SU-DHL-6 (cell line): ENCODE measurements around the gene EPHB3.

Experiments used
- H2AFZ ChIP-seq: fragments of 200-600 bp; sonication (generic); 2 replicates; pipeline ENCODE4 v1.6.1; 2014; ENCODE audit warnings: low read depth, mild to moderate bottlenecking, moderate library complexity, mixed read lengths, antibody characterized with exemption, low read length; ENCODE audit not compliant: severe bottlenecking
- H3F3A ChIP-seq: fragments of 200-600 bp; shearing (Covaris generic); 2 replicates; pipeline ENCODE4 v1.6.0; 2016; ENCODE audit warnings: antibody characterized with exemption, mild to moderate bottlenecking; ENCODE audit not compliant: insufficient read depth
- H3K27ac ChIP-seq: fragments of 200-600 bp; sonication (generic); 2 replicates; pipeline ENCODE4 v1.5.1; 2016; ENCODE audit warnings: low read depth, mild to moderate bottlenecking, low read length, moderate library complexity, mixed read lengths
- H3K27me3 ChIP-seq: fragments of 200-600 bp; sonication (generic), shearing (Covaris generic); 2 replicates; pipeline ENCODE4 v1.6.0; 2014; ENCODE audit warnings: mild to moderate bottlenecking, low read length
- H3K36me3 ChIP-seq: fragments of 200-600 bp; sonication (generic); 2 replicates; pipeline ENCODE4 v1.6.1; 2014; ENCODE audit warnings: mild to moderate bottlenecking, low read length, mixed read lengths
- H3K4me2 ChIP-seq: fragments of 300-600, 200-600 bp; shearing (Covaris generic), sonication (generic); 2 replicates; pipeline ENCODE4 v1.6.0; 2014; ENCODE audit warnings: low read length, low read depth, mild to moderate bottlenecking; ENCODE audit not compliant: poor library complexity, severe bottlenecking
- H3K4me3 ChIP-seq: fragments of 200-600 bp; sonication (generic); 2 replicates; pipeline ENCODE4 v1.5.1; 2014; ENCODE audit warnings: antibody characterized with exemption, low read length, mild to moderate bottlenecking, mixed read lengths; ENCODE audit not compliant: insufficient read depth, poor library complexity, severe bottlenecking
- H3K79me2 ChIP-seq: fragments of 200-600 bp; sonication (generic); 2 replicates; pipeline ENCODE4 v1.6.1; 2014; ENCODE audit warnings: mild to moderate bottlenecking, low read length, moderate library complexity; ENCODE audit not compliant: insufficient read depth
- H3K9ac ChIP-seq: fragments of 200-600 bp; sonication (generic); 2 replicates; pipeline ENCODE4 v1.7.0; 2014; ENCODE audit warnings: mild to moderate bottlenecking, low read length
- H3K9me2 ChIP-seq: fragments of 200-600 bp; sonication (generic); replicated peaks from 2 replicates; pipeline ENCODE4 v1.6.1; 2014; ENCODE audit warnings: low read length; ENCODE audit not compliant: insufficient read depth
- H3K9me3 ChIP-seq: fragments of 200-600 bp; sonication (generic); 2 replicates; pipeline ENCODE4 v1.6.1; 2014; ENCODE audit warnings: low read length, mixed read lengths; ENCODE audit not compliant: insufficient read depth
- H4K20me1 ChIP-seq: fragments of 200-600 bp; sonication (generic); 2 replicates; pipeline ENCODE4 v1.6.1; 2014; ENCODE audit warnings: low read depth, mild to moderate bottlenecking, antibody characterized with exemption, low read length, moderate library complexity, mixed read lengths
- EZH2phosphoT487 ChIP-seq: fragments of 200-600 bp; sonication (generic), shearing (Covaris generic); conservative IDR thresholded peaks from 2 replicates; pipeline ENCODE4 v1.6.1; 2018; ENCODE audit warnings: mild to moderate bottlenecking, antibody characterized with exemption, low read length, moderate library complexity, mixed read lengths
- TF ChIP-seq, protein P1 (sequence below): fragments of 200-600 bp; sonication (generic); IDR thresholded peaks from one replicate; pipeline ENCODE4 v1.5.1; 2017; ENCODE audit warnings: antibody characterized with exemption, mild to moderate bottlenecking, low read length, moderate library complexity; ENCODE audit not compliant: insufficient read depth, poor library complexity, severe bottlenecking

The EPHB3 gene

GRCh38 chr3:184562878-184563560 is 1.4 kb downstream of the EPHB3 start:
- Histone ChIP-seq H3K27ac (no peak overlapping the region), H4K20me1 (no peaks in the 10 kb centered on the region), H3K4me3 (no peak overlapping the region), H3K79me2 (no peaks in the 10 kb centered on the region), H3F3A (no peaks in the 10 kb centered on the region), H3K9me3 (no peaks in the 10 kb centered on the region), H2AFZ (no peak overlapping the region), H3K36me3 (no peaks in the 10 kb centered on the region), H3K9ac (no peak overlapping the region), H3K4me2 (no peak overlapping the region), H3K27me3 (no peaks in the 10 kb centered on the region), H3K9me2 (no peaks in the 10 kb centered on the region)
- no peak for TF ChIP-seq EZH2phosphoT487
- TF ChIP-seq, protein P1, sequence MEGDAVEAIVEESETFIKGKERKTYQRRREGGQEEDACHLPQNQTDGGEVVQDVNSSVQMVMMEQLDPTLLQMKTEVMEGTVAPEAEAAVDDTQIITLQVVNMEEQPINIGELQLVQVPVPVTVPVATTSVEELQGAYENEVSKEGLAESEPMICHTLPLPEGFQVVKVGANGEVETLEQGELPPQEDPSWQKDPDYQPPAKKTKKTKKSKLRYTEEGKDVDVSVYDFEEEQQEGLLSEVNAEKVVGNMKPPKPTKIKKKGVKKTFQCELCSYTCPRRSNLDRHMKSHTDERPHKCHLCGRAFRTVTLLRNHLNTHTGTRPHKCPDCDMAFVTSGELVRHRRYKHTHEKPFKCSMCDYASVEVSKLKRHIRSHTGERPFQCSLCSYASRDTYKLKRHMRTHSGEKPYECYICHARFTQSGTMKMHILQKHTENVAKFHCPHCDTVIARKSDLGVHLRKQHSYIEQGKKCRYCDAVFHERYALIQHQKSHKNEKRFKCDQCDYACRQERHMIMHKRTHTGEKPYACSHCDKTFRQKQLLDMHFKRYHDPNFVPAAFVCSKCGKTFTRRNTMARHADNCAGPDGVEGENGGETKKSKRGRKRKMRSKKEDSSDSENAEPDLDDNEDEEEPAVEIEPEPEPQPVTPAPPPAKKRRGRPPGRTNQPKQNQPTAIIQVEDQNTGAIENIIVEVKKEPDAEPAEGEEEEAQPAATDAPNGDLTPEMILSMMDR: no peak

DNA sequence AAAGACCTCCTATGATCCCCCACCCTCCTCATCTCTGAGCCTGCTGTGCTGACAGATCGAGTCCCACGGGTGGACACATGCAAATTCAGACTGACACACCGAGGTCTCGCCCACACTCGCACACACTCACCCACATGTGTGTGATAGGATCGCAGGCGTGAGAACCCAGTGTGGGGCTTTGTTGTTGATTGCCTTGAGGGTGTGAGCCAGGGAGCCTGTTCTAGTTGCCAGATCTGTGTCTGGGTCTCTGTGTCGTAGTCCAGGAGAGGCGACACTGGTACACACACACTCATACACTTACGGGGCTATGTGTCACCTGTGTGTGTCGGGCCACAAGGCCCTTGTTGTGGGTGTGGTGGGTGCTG is 2.0 kb downstream of the EPHB3 start:
- Histone ChIP-seq H4K20me1 (no peaks in the 10 kb centered on the region), H3F3A (no peaks in the 10 kb centered on the region), H3K27ac (no peak overlapping the region), H3K79me2 (no peaks in the 10 kb centered on the region), H3K36me3 (no peaks in the 10 kb centered on the region), H3K9me3 (no peaks in the 10 kb centered on the region), H3K9me2 (no peaks in the 10 kb centered on the region), H3K4me3 (no peak overlapping the region), H3K27me3 (no peaks in the 10 kb centered on the region), H3K9ac (no peak overlapping the region), H2AFZ (no peak overlapping the region), H3K4me2 (no peak overlapping the region)
- TF ChIP-seq, protein P1: no peak
- TF ChIP-seq EZH2phosphoT487: no peak

DNA sequence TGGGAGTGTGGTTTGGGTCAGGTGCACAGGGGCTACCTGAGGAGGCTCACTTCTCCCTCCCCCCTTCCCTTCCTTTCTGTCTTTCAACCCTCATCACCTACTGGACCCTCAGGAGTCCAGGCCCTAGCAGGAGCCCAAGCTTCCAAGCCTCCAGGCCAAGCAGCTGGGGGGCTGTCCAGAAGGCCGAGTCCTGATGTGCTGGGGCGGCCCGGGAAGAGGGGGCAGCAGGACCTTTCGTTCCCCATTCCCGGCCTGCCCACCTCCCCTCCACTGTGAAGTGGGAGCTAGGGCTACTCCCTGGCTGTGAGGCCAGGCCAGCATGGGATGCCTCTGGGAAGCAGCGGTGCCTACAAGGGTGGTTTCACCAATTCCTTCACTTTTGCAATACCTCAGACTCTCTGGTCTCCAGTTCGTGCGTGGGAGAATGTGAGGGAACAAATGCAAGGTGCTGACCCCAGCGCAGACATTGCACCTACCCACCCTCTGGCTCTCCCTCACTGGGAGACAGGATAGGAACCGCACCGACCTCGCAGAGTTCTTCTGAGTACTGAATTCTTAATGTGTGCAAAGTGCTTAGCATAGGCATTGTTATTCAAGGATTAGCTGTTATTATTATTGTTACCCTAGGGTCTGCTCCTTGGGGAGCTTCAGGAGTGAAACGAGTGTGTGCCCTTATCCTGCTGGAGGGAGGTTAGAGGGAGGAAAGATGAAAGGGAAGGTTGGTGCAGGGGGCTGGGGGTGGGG is 2.5 kb downstream of the EPHB3 start:
- no peaks in the 10 kb centered on the region for H3K27me3 ChIP-seq
- no peak overlapping the region for H3K4me3 ChIP-seq
- H3K4me2 ChIP-seq: no peak overlapping the region
- H3K9me3 ChIP-seq: no peaks in the 10 kb centered on the region
- no peaks in the 10 kb centered on the region for H3K9me2 ChIP-seq
- H3F3A ChIP-seq: no peaks in the 10 kb centered on the region
- H3K36me3 ChIP-seq: no peaks in the 10 kb centered on the region
- H3K27ac ChIP-seq: no peak overlapping the region
- no peaks in the 10 kb centered on the region for H4K20me1 ChIP-seq
- H3K9ac ChIP-seq: no peak overlapping the region
- TF ChIP-seq EZH2phosphoT487: no peak
- TF ChIP-seq, protein P1: no peak
- no peaks in the 10 kb centered on the region for H3K79me2 ChIP-seq
- no peak overlapping the region for H2AFZ ChIP-seq
